CD8-positive, alpha-beta memory T cell (primary cell): ENCODE data around the gene SLC43A2. TPM values are rescaled to one million over a fixed set of nuclear protein-coding genes. Genes with fewer than 3 reads are reported as not detected.
A peak's percentile ranks its signal among the peaks of the same experiment; 100 is the strongest.
"Not testable (repeated sequence)": the region's sequence is repeated elsewhere in the genome, so short reads cannot be mapped to it uniquely, and the experiment has no call there.

Source experiments
- CTCF ChIA-PET: fragments of 350-600 bp; sonication (Branson Sonifier 250); formaldehyde crosslinking; loops from one replicate; lab custom pipeline; 2021; ENCODE audit warnings: antibody characterized with exemption; lab: Charles Lee
- POLR2A ChIA-PET: fragments of 350-600 bp; sonication (Branson Sonifier 250); formaldehyde crosslinking; loops from one replicate; lab custom pipeline; 2021; ENCODE audit warnings: antibody characterized with exemption; lab: Charles Lee
- DNase-seq, 5 donors: peaks; one replicate each; pipeline versions ENCODE4 v3.0.0 to v3.0.0-alpha.2; 2020 to 2022; ENCODE audit warnings: mixed read lengths in 1 of 5
- H3K27ac ChIP-seq: one replicate; pipeline ENCODE4 v1.7.0; 2013; ENCODE audit warnings: low read depth, mild to moderate bottlenecking, low read length, moderate library complexity
- H3K27me3 ChIP-seq: 2 replicates; pipeline ENCODE4 v1.7.0; 2013; ENCODE audit warnings: low read length, mild to moderate bottlenecking; ENCODE audit not compliant: insufficient read depth, poor library complexity, severe bottlenecking
- H3K36me3 ChIP-seq: 2 replicates; pipeline ENCODE4 v1.7.0; 2013; ENCODE audit warnings: mild to moderate bottlenecking, low read length, moderate library complexity; ENCODE audit not compliant: insufficient read depth
- H3K4me1 ChIP-seq: 2 replicates; pipeline ENCODE4 v1.7.0; 2013; ENCODE audit warnings: mild to moderate bottlenecking, low read length, moderate library complexity; ENCODE audit not compliant: insufficient read depth
- H3K4me3 ChIP-seq: 2 replicates; pipeline ENCODE4 v1.7.0; 2013; ENCODE audit warnings: mild to moderate bottlenecking, low read length
- H3K9me3 ChIP-seq: 2 replicates; pipeline ENCODE4 v1.7.0; 2013; ENCODE audit warnings: mild to moderate bottlenecking, low read length
- H3K27ac Mint-ChIP-seq, 8 donors: one replicate each; pipeline ENCODE4 v1.8.0; 2020 to 2021; ENCODE audit warnings: mixed read lengths in 8 of 8, mild to moderate bottlenecking in 6 of 8, inconsistent platforms in 3 of 8, moderate library complexity in 3 of 8
- H3K27me3 Mint-ChIP-seq, 2 donors: one replicate each; pipeline ENCODE4 v1.8.0; 2020 to 2021; ENCODE audit warnings: mixed read lengths in 2 of 2, mild to moderate bottlenecking in 1 of 2, moderate library complexity in 1 of 2
- H3K36me3 Mint-ChIP-seq, 3 donors: one replicate each; pipeline ENCODE4 v1.8.0; 2020 to 2021; ENCODE audit warnings: mixed read lengths in 3 of 3, inconsistent platforms in 1 of 3, mild to moderate bottlenecking in 1 of 3
- H3K4me1 Mint-ChIP-seq, 3 donors: one replicate each; pipeline ENCODE4 v1.8.0; 2020 to 2021; ENCODE audit warnings: mixed read lengths in 3 of 3, inconsistent platforms in 1 of 3, mild to moderate bottlenecking in 1 of 3
- H3K4me3 Mint-ChIP-seq, 7 donors: one replicate each; pipeline ENCODE4 v1.8.0; 2020 to 2021; ENCODE audit warnings: mixed read lengths in 7 of 7, mild to moderate bottlenecking in 6 of 7, moderate library complexity in 4 of 7, inconsistent platforms in 2 of 7
- H3K9me3 Mint-ChIP-seq, 5 donors: one replicate each; pipeline ENCODE4 v1.8.0; 2020 to 2022; ENCODE audit warnings: mixed read lengths in 5 of 5, mild to moderate bottlenecking in 3 of 5, moderate library complexity in 2 of 5, inconsistent platforms in 1 of 5
- polyA plus RNA-seq: library from polyadenylated mRNA; unstranded; fragments of 300-500 nt; fragmentation: Illumina TruSeq; gene quantifications from one replicate; pipeline ENCODE4 v1.2.3, GENCODE V29; 2021
- total RNA-seq, 2 experiments: library from RNA; stranded (reverse); gene quantifications; one replicate each; pipeline ENCODE4 v1.2.3, GENCODE V29; 2021

Gene SLC43A2
- total and polyA plus RNA-seq, 3 experiments from 2014 or later: 1.6 to 10.2 (median 9.0) TPM

GRCh38 chr17:1652794-1653193 is 24.2 kb upstream of the SLC43A2 start:
- H3K4me3 ChIP-seq, H3K9me3 ChIP-seq, H3K4me1 ChIP-seq, H3K27me3 Mint-ChIP-seq, DNase-seq, POLR2A ChIA-PET, H3K27ac ChIP-seq, H3K9me3 Mint-ChIP-seq, H3K4me3 Mint-ChIP-seq, H3K27me3 ChIP-seq: not testable (repeated sequence)
- CTCF ChIA-PET: interaction anchor here (1.2 to 1.7 kb wide), 3 partner anchors 16 to 212 kb away, joined by 3 read pairs; no protein-coding TSS in a partner anchor
- H3K36me3 Mint-ChIP-seq: peaks cover 17 to 70% (median 24%) of the 10 kb centered on the region in 3 donors
- peaks cover 65% of the 10 kb centered on the region for H3K36me3 ChIP-seq
- peak overlapping the region in 1 of 8 donors; percentile 69 for H3K27ac Mint-ChIP-seq
- H3K4me1 Mint-ChIP-seq: peaks cover 1 to 13% (median 5%) of the 10 kb centered on the region in 3 donors

DNA sequence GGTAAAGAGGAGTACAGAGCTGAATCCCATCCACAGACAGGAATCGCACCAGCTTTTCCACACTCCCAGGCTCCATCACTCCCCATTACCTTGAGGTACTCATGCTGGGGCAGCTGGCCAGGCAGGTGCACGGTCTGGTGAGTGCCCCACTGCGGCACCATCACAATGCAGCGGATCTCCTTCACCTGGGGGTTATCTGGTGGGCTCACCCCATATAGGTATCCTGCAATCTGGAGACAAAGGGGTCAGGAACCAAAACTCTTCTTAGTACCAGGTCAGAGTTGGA is 22.9 kb upstream of the SLC43A2 start:
- Histone ChIP-seq H3K36me3 (peaks cover 54% of the 10 kb centered on the region), H3K27ac (no peak overlapping the region), H3K27me3 (no peaks in the 10 kb centered on the region), H3K4me3 (no peak overlapping the region), H3K4me1 (peaks cover 12% of the 10 kb centered on the region), H3K9me3 (no peaks in the 10 kb centered on the region)
- ChIA-PET CTCF (interaction anchor here (1.2 to 1.7 kb wide), 3 partner anchors 14 to 214 kb away, joined by 3 read pairs; no protein-coding TSS in a partner anchor), POLR2A (interaction anchor here (1.0 kb wide), 1 partner anchor 12 kb away, joined by 7 read pairs; no protein-coding TSS in a partner anchor)
- Mint-ChIP-seq H3K36me3 (peaks cover 11 to 59% (median 17%) of the 10 kb centered on the region in 3 donors), H3K9me3 (no peaks in the 10 kb centered on the region), H3K4me1 (peaks cover 0 to 17% (median 6%) of the 10 kb centered on the region in 3 donors), H3K27ac (peak overlapping the region in 1 of 8 donors; percentile 69), H3K27me3 (no peaks in the 10 kb centered on the region), H3K4me3 (peak overlapping the region in 1 of 7 donors; percentile 74)
- no peak for DNase-seq

DNA sequence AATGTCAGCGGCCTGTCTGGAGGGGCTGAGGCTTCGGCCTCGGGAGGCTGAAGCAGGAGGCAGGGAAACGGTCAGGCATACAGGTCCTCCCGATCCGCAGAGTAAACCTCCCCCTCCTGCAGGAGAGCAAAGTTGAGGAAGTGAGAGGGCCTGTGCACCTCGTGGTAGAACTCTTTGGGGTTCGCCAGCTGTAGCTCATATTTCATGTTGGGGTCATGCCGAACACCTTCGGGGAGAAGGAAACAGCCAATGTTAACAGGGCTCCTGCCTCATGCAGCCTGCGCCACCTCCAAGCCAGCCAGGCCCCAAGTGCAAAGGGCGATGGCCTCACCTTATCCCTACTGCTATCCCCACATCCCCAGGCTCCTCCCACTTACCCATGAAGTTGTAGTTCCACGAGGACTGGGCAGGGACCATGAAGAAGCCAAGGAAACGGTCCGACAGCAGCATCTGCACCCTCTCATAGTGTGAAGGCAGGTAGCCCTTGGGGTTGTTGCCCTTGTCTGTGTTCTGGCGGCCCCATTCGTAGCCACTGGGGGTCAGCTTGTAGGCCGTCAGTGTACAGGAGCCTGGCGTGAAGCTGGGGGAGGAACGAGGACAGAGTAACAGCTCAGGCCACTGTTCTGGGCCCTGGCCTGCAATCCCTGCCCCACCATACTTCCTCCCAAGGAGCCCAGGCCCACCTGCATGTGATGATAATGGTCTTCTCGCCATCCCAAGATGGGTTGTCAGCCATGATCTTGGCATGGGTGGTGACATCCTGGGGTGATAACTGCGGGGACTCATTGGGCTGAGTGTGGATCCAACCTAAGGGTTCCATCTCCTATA is 22.3 kb upstream of the SLC43A2 start:
- H3K4me1 Mint-ChIP-seq: peaks cover 0 to 20% (median 6%) of the 10 kb centered on the region in 3 donors
- Histone ChIP-seq H3K27me3 (no peaks in the 10 kb centered on the region), H3K36me3 (peaks cover 48% of the 10 kb centered on the region), H3K27ac (peak overlapping the region; percentile 43), H3K9me3 (no peaks in the 10 kb centered on the region), H3K4me3 (no peak overlapping the region), H3K4me1 (peaks cover 12% of the 10 kb centered on the region)
- ChIA-PET CTCF (interaction anchor here (1.2 to 2.6 kb wide), 3 partner anchors 15 to 214 kb away, joined by 3 to 19 read pairs (median 3); no protein-coding TSS in a partner anchor), POLR2A (interaction anchor here (1.0 kb wide), 1 partner anchor 13 kb away, joined by 7 read pairs; no protein-coding TSS in a partner anchor)
- no peak for DNase-seq
- H3K9me3 Mint-ChIP-seq: no peaks in the 10 kb centered on the region
- H3K27ac Mint-ChIP-seq: peak overlapping the region in 4 of 8 donors; percentile 26 to 74 (median 56)
- H3K27me3 Mint-ChIP-seq: no peaks in the 10 kb centered on the region
- H3K4me3 Mint-ChIP-seq: peak overlapping the region in 3 of 7 donors; percentile 22 to 74 (median 37)
- H3K36me3 Mint-ChIP-seq: peaks cover 9 to 54% (median 14%) of the 10 kb centered on the region in 3 donors

- no peaks in the 10 kb centered on the region for H3K9me3 ChIP-seq
- H3K36me3 ChIP-seq: peaks cover 42% of the 10 kb centered on the region
- peak within 1 kb of the TSS; percentile 59 for H3K27ac ChIP-seq
- Mint-ChIP-seq H3K4me3 (peak within 1 kb of the TSS; percentile 59 to 77 (median 72)), H3K27me3 (no peaks in the 10 kb centered on the region), H3K27ac (peak within 1 kb of the TSS in 4 of 8 donors; percentile 29 to 74 (median 66)), H3K9me3 (no peaks in the 10 kb centered on the region), H3K36me3 (peaks cover 7 to 48% (median 10%) of the 10 kb centered on the region in 3 donors), H3K4me1 (peaks cover 0 to 22% (median 6%) of the 10 kb centered on the region in 3 donors)
- peak within 1 kb of the TSS; percentile 59 for H3K4me3 ChIP-seq
- ChIA-PET POLR2A (interaction anchor here (0.5 to 2.2 kb wide), 11 partner anchors 10 to 250 kb away, joined by 3 to 20 read pairs (median 3); partner anchors contain the start of genes INPP5K, PITPNA, RPA1 and SMYD4), CTCF (interaction anchor here (0.8 to 4.5 kb wide), 17 partner anchors 8 to 390 kb away, joined by 3 to 49 read pairs (median 5); partner anchors contain the start of genes INPP5K, PRPF8, SLC43A2 and WDR81)
- H3K27me3 ChIP-seq: no peaks in the 10 kb centered on the region
- peak in 1 of 5 donors; percentile 30 for DNase-seq
- H3K4me1 ChIP-seq: peaks cover 12% of the 10 kb centered on the region
Measured at GRCh38 chr17:1649844-1650501, 21.3 kb upstream of the SLC43A2 start, which contains the start of gene RILP. RILP (minus strand) TSS chr17:1649866; CDS start chr17:1649804, 62 bp downstream.

DNA sequence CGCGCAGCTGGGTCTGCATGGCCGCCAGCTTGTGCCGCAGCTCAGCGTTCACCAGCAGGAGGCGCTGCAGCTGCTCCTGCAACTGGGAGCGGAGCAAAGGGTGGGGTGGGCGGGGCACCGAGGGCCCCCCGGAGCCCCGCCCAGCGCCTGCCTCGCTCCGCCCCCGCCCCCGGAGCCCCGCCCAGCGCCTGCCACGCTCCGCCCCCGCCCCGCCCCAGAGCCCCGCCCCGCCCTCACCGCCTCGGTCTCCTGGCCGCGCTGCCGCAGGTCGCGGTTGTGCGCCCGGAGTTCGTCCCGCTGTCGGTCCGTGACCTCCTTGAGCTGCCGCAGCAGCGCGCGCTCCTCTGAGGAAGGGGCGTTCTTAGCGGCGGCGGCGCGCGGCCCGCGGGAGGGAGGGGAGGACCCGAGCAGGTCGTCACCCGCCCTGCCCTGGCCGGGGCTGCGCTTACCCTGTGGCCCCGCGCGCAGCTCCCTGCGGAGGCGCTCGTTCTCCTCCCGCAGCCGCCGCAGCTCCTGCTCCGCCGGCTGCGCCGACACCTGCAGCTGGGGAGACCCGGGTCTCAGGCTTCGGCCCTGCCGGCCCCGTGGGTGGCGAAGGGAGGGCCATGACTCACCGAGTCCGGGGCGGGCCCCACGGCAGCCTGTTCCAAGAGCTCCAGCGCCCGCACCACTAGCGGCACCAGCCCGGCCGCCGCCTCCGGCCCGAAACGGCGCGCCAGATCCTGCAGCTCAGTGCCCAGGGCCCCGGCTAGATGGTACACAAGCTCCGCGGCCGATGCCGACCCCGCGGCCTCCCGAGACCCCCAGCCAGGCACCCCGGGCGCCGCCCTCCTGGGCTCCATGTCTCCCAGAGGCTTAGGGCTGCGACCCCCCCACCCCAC is 20.6 kb upstream of the SLC43A2 start:
- Mint-ChIP-seq H3K36me3 (peaks cover 6 to 40% (median 6%) of the 10 kb centered on the region in 3 donors), H3K9me3 (no peaks in the 10 kb centered on the region), H3K4me3 (peak overlapping the region; percentile 50 to 77 (median 72)), H3K27ac (peak overlapping the region in 3 of 8 donors; percentile 29 to 72 (median 66)), H3K27me3 (no peaks in the 10 kb centered on the region), H3K4me1 (peaks cover 6 to 29% (median 10%) of the 10 kb centered on the region in 3 donors)
- no peaks in the 10 kb centered on the region for H3K27me3 ChIP-seq
- H3K9me3 ChIP-seq: no peaks in the 10 kb centered on the region
- H3K4me1 ChIP-seq: peaks cover 19% of the 10 kb centered on the region
- H3K36me3 ChIP-seq: peaks cover 34% of the 10 kb centered on the region
- POLR2A ChIA-PET: interaction anchor here (0.5 to 2.2 kb wide), 15 partner anchors 9 to 249 kb away, joined by 3 to 20 read pairs (median 3); partner anchors contain the start of genes INPP5K, PITPNA, RPA1 and SLC43A2
- DNase-seq: peak; percentile 90 to 96 (median 94)
- peak overlapping the region; percentile 59 for H3K27ac ChIP-seq
- CTCF ChIA-PET: interaction anchor here (0.8 to 4.5 kb wide), 24 partner anchors 9 to 389 kb away, joined by 3 to 49 read pairs (median 4); partner anchors contain the start of genes INPP5K, PRPF8, RTN4RL1 and SLC43A2
- peak overlapping the region; percentile 59 for H3K4me3 ChIP-seq

- Mint-ChIP-seq H3K36me3 (peaks cover 0 to 32% (median 0%) of the 10 kb centered on the region in 3 donors), H3K4me3 (peak overlapping the region; percentile 50 to 81 (median 72)), H3K4me1 (peaks cover 9 to 32% (median 14%) of the 10 kb centered on the region in 3 donors), H3K9me3 (no peaks in the 10 kb centered on the region), H3K27ac (peak overlapping the region in 3 of 8 donors; percentile 29 to 72 (median 66)), H3K27me3 (no peaks in the 10 kb centered on the region)
- Histone ChIP-seq H3K4me3 (peak overlapping the region; percentile 59), H3K27me3 (no peaks in the 10 kb centered on the region), H3K27ac (peak overlapping the region; percentile 57), H3K4me1 (peaks cover 24% of the 10 kb centered on the region), H3K9me3 (no peaks in the 10 kb centered on the region), H3K36me3 (peaks cover 26% of the 10 kb centered on the region)
- no peak for DNase-seq
- POLR2A ChIA-PET: interaction anchor here (0.6 to 2.2 kb wide), 6 partner anchors 10 to 132 kb away, joined by 3 to 20 read pairs (median 3); partner anchors contain the start of genes INPP5K and SLC43A2
- CTCF ChIA-PET: interaction anchor here (1.0 to 4.5 kb wide), 20 partner anchors 9 to 389 kb away, joined by 3 to 49 read pairs (median 4); partner anchors contain the start of genes INPP5K, PRPF8, RTN4RL1 and SLC43A2
Measured at GRCh38 chr17:1648173-1648962, 19.7 kb upstream of the SLC43A2 start.
